Retinal pigment epithelial cell (primary cell): ENCODE measurements around the gene ZNHIT2.
A peak's percentile ranks its signal among the peaks of the same experiment; 100 is the strongest.
"Not testable (repeated sequence)": the region's sequence is repeated elsewhere in the genome, so short reads cannot be mapped to it uniquely, and the experiment has no call there.

ENCODE experiments used
- DNase-seq: peaks from one replicate; pipeline ENCODE4 v3.0.0-alpha.2; 2010; ENCODE audit warnings: low read depth
- H3K4me3 ChIP-seq: 2 replicates; pipeline ENCODE4 v1.5.1; 2011; ENCODE audit warnings: mild to moderate bottlenecking, low read length, control low read depth, moderate library complexity
- CTCF ChIP-seq: conservative IDR thresholded peaks from 2 replicates; pipeline ENCODE4 v1.5.1; 2011; ENCODE audit warnings: low read depth, low read length, control low read depth, inconsistent platforms

Gene ZNHIT2

GRCh38 chr11:65125197-65126056 is 7.9 kb upstream of the ZNHIT2 start:
- DNase-seq: no peak
- no peak overlapping the region for H3K4me3 ChIP-seq
- no peak for TF ChIP-seq CTCF

GRCh38 chr11:65124480-65125196 is 7.1 kb upstream of the ZNHIT2 start:
- H3K4me3 ChIP-seq: no peak overlapping the region
- DNase-seq: no peak
- no peak for TF ChIP-seq CTCF

- peak; percentile 94 for DNase-seq
- no peak for TF ChIP-seq CTCF
- H3K4me3 ChIP-seq: peak within 1 kb of the TSS; percentile 98
These were observed 4.6 kb upstream of the ZNHIT2 start, which contains the start of the genes FAU and MRPL49 for GRCh38 chr11:65121865-65122696. FAU (minus strand) TSS chr11:65122134; CDS start chr11:65121813, 321 bp downstream. MRPL49 (plus strand) TSS chr11:65122321; CDS start chr11:65122347, 26 bp downstream.

- DNase-seq: no peak
- H3K4me3 ChIP-seq: peak overlapping the region; percentile 98
- no peak for TF ChIP-seq CTCF
These were observed 4.0 kb upstream of the ZNHIT2 start for GRCh38 chr11:65121447-65121864.

- no peak for TF ChIP-seq CTCF
- DNase-seq: no peak
- peak overlapping the region; percentile 98 for H3K4me3 ChIP-seq
These were observed 3.3 kb upstream of the ZNHIT2 start for GRCh38 chr11:65120831-65121230.

GRCh38 chr11:65119670-65119995 is 2.1 kb upstream of the ZNHIT2 start:
- no peak for DNase-seq
- no peak for TF ChIP-seq CTCF
- H3K4me3 ChIP-seq: no peak overlapping the region

- not testable (repeated sequence) for H3K4me3 ChIP-seq, DNase-seq
These were observed 1.6 kb upstream of the ZNHIT2 start for GRCh38 chr11:65118891-65119669.
